ENCODE data around the gene PHLDB3. TPM values are rescaled to one million over a fixed set of nuclear protein-coding genes. Genes with fewer than 3 reads are reported as not detected.

The PHLDB3 gene
- total RNA-seq (2014; rRNA removed; shearing (Covaris generic)): 12.9 and 20.6 TPM in 2 replicates
- 6.0 and 9.9 TPM in 2 replicates for total RNA-seq (2022)
- percentile 40 among the genes with signal in this experiment for Bru-seq, nascent RNA
- percentile 41 among the genes with signal in this experiment for BruChase-seq, experiment 1, labeled RNA remaining after a 6-hour chase
- percentile 37 among the genes with signal in this experiment for BruChase-seq, experiment 2, labeled RNA remaining after a 2-hour chase
- long read RNA-seq, partial matches to known transcripts: 0 of 5 reads
- long read RNA-seq, other reads (novel, unspliced or antisense): 5 of 5 reads

GRCh38 chr19:43504426-43505185, at the start of gene PHLDB3:
PHLDB3 (minus strand) TSS chr19:43504746; CDS start chr19:43504118, 628 bp downstream.
- TF ChIP-seq CTCF (conservative IDR thresholded peaks at IDR 0.05; ENCODE audit: low read length) (peak; percentile 6; the same call in 1 of the 2 replicates), EZH2phosphoT487 (IDR thresholded peaks at IDR 0.05; ENCODE audit: borderline replicate concordance, low read depth, low read length) (no peak)
- no peak for DNase-seq (ENCODE audit: low spot score)
- Histone ChIP-seq H3K36me3 (ENCODE audit: insufficient read depth, low read length) (no peaks in the 10 kb centered on the region), H4K20me1 (ENCODE audit: insufficient read depth, low read length) (no peaks in the 10 kb centered on the region), H3K4me2 (ENCODE audit: low read length) (peak within 1 kb of the TSS; percentile 96), H2AFZ (ENCODE audit: low read length) (peak within 1 kb of the TSS; percentile 97), H3K4me3 (ENCODE audit: low read depth, low read length, poor library complexity, severe bottlenecking) (peak within 1 kb of the TSS; percentile 77), H3K9me2 (ENCODE audit: insufficient read depth, low read length) (no peaks in the 10 kb centered on the region), H3K4me1 (ENCODE audit: insufficient read depth, low read length, poor library complexity, severe bottlenecking) (peaks cover 16% of the 10 kb centered on the region), H3K27ac (ENCODE audit: low read depth, low read length, poor library complexity, severe bottlenecking) (peak within 1 kb of the TSS; percentile 26), H3K79me2 (ENCODE audit: insufficient read depth, low read depth, low read length) (no peaks in the 10 kb centered on the region), H3K9me3 (ENCODE audit: low read length) (no peaks in the 10 kb centered on the region)
- CTCF ChIA-PET (ENCODE audit: unreplicated experiment): interaction anchor here (0.6 kb wide), 1 partner anchor 90 kb away, joined by 3 read pairs; no protein-coding TSS in a partner anchor
- intact Hi-C loops (cut with micrococcal nuclease; ENCODE audit: unreplicated experiment): loop anchor here (2.0 kb wide), 1 partner anchor 42 kb away; no protein-coding TSS in a partner anchor
- POLR2A ChIA-PET: interaction anchor here (0.5 to 1.0 kb wide), 4 partner anchors 9 to 115 kb away, joined by 4 to 6 read pairs (median 5); no protein-coding TSS in a partner anchor
- no TSS peak for BruUV-seq (replicated peaks)

GRCh38 chr19:43553656-43554055, 49.1 kb upstream of the PHLDB3 start:
- H3K9me2 ChIP-seq (ENCODE audit: insufficient read depth, low read length): no peaks in the 10 kb centered on the region
- no peak overlapping the region for H3K27ac ChIP-seq (ENCODE audit: low read depth, low read length, poor library complexity, severe bottlenecking)
- no peaks in the 10 kb centered on the region for H3K9me3 ChIP-seq (ENCODE audit: low read length)
- BruUV-seq (replicated peaks): no TSS peak
- intact Hi-C loops (cut with micrococcal nuclease; ENCODE audit: unreplicated experiment): no loop called here
- no peaks in the 10 kb centered on the region for H4K20me1 ChIP-seq (ENCODE audit: insufficient read depth, low read length)
- no peak for DNase-seq (ENCODE audit: low spot score)
- H3K36me3 ChIP-seq (ENCODE audit: insufficient read depth, low read length): peaks cover 67% of the 10 kb centered on the region
- POLR2A ChIA-PET: no interaction called here
- no peaks in the 10 kb centered on the region for H3K4me1 ChIP-seq (ENCODE audit: insufficient read depth, low read length, poor library complexity, severe bottlenecking)
- TF ChIP-seq EZH2phosphoT487 (IDR thresholded peaks at IDR 0.05; ENCODE audit: borderline replicate concordance, low read depth, low read length): no peak
- no peak for TF ChIP-seq CTCF (conservative IDR thresholded peaks at IDR 0.05; ENCODE audit: low read length)
- CTCF ChIA-PET (ENCODE audit: unreplicated experiment): no interaction called here
- no peak overlapping the region for H3K4me2 ChIP-seq (ENCODE audit: low read length)
- no peak overlapping the region for H3K4me3 ChIP-seq (ENCODE audit: low read depth, low read length, poor library complexity, severe bottlenecking)
- H2AFZ ChIP-seq (ENCODE audit: low read length): no peak overlapping the region
- H3K79me2 ChIP-seq (ENCODE audit: insufficient read depth, low read depth, low read length): no peaks in the 10 kb centered on the region

All from OCI-LY7 (cell line).